ENCODE results near the gene PDGFD.
A peak's percentile ranks its signal among the peaks of the same experiment; 100 is the strongest.

Gene PDGFD

GRCh38 chr11:104164028-104164520, at the start of gene PDGFD:
Gene PDGFD, minus strand, starts transcription at chr11:104164147.
- peak in 1 of 2 donors; percentile 23 for DNase-seq (ENCODE audit: low read depth in 2 of 2)

- DNase-seq (ENCODE audit: low read depth in 2 of 2), result no peak
Observed at GRCh38 chr11:104206936-104207335, 43.0 kb upstream of the PDGFD start.

- DNase-seq (ENCODE audit: low read depth in 2 of 2), result no peak
Observed at GRCh38 chr11:104205838-104206237, 41.9 kb upstream of the PDGFD start.

- DNase-seq (ENCODE audit: low read depth in 2 of 2), result no peak
Observed at GRCh38 chr11:104200688-104201087, 36.7 kb upstream of the PDGFD start.

GRCh38 chr11:104199053-104199452, 35.1 kb upstream of the PDGFD start:
- no peak for DNase-seq (ENCODE audit: low read depth in 2 of 2)

- DNase-seq (ENCODE audit: low read depth in 2 of 2), result no peak
Observed at GRCh38 chr11:104198576-104198975, 34.6 kb upstream of the PDGFD start.

GRCh38 chr11:104191124-104191523, 27.2 kb upstream of the PDGFD start:
- DNase-seq (ENCODE audit: low read depth in 2 of 2), result no peak

DNA sequence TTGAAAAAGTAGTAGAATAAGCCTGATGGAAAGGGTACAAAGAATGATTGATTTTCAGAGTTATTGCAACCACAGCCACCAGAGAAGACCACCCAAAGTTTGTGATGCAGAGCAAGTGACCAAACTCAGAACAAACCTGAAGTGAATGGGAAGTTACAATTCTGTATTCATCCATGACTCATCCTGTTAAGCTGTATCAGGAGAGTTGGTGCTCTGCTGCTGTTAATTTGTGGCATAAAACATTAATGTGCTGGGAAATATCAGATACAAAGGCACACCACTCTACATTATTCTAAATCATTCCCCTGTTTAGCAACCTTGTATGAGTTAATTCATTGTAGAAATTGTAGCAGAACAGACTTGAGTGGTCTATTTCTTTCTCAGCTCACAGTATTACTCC, 19.6 kb upstream of the PDGFD start:
- DNase-seq (ENCODE audit: low read depth in 2 of 2), result no peak

DNA sequence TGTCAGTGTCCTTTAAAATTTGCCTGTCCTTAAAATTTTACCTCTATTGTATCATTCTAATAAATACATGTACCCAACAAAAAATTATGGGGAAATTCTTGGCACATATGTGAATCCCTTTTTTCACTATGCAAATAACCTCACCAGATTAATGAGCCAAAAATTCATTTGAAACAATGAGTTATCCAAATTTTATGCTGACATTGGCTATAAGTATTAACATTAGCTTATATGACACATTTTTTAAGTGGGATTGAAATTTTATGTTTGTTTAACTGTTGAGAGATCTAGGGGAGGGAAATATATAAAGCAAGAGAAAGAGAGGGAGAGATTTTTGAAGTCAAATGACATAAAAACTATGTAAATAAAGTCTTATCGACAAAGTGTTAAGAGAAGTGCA, 11.8 kb upstream of the PDGFD start:
- DNase-seq (ENCODE audit: low read depth in 2 of 2), result no peak

DNA sequence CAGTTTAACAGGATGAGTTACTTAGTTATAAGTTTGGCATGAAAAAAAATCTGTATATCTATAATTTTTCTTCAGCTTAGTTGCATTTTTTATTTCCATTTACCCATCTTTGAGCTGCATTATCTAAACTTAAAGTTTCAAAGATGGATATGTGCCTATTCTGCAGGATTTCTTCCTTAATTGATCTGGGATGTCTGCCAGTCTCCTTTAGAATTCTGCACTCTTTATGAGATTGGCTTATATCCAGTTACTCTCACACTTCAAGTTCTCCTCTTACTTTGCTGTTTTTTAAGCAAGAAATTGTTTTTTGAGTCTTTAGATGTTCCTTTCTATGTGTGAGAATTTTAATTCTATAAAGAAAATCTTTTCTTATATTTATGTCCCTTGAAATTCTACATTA, 5.1 kb upstream of the PDGFD start:
- DNase-seq (ENCODE audit: low read depth in 2 of 2), result no peak

DNA sequence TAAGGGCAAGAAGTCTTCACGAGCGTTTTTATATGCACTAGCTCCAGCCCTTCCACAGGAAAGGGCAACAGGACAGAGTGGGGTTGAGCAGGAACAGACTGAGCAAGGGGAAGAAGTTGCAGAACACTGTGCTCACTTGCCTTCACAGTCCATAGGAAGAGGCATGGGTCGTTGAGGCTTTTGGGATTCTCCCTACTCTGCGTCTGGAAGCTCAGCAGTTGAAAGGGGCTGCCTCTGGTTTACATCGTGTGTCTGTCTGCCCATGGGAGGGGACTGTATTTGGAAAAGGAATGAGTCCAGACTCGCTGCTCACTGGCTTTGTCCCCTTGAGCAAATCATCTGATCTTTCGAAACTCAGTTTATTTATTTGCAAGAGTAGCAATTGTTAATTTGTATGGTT, 1.1 kb upstream of the PDGFD start:
- DNase-seq (ENCODE audit: low read depth in 2 of 2), result no peak

GRCh38 chr11:104163100-104164027, 583 bp downstream of the PDGFD start:
- no peak for DNase-seq (ENCODE audit: low read depth in 2 of 2)

DNA sequence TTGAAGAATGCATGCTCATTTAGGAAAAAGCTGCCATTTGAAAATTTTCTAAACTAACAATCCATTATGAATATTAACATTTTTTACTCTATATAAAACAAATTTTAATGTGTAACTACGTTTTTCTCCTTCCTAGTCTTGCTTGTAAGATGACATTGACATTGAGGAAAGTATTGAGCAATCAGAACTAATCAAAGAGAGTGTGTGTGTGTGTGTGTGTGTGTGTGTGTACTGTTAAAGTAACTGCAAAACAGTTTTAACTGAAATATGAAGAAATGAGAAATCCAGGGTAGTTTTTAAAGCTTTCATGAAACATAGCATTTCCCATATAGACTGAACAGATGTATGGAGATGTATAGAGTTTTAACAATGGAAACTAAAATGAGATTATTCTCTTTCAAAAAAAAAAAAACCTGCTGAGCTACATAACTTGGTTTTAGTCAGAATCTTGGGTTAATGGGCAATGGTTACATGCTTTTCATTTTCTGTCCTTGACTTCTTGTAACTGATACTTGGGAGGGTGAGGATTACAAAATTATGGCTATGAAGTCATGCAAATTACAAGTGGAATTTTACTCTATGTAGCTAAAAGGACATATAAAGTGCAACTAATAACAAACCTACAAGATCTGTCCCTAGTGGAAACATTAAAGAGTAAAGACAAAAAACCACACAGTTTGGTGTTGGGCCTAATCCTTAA, 2.0 kb downstream of the PDGFD start:
- no peak for DNase-seq (ENCODE audit: low read depth in 2 of 2)

GRCh38 chr11:104159356-104159755, 4.6 kb downstream of the PDGFD start:
- DNase-seq (ENCODE audit: low read depth in 2 of 2), result no peak

DNA sequence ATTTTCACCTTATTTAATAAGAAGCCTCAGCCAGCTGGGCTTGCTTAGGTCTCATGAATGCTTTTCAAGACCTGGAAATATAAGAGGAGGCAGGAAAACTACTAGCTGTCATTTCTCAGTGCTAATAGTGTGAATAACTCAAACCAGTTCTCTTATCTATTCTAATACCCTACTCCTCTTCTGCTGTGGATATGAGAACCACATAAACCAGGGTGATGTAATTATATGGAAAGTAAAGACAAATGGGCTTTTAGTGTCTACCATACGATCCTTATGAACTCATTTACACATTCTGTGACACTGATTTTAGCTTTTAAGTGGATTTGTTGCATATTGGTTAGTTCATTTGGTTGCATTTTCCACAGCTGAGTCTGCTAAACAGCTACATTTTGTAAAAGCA, 8.6 kb downstream of the PDGFD start:
- no peak for DNase-seq (ENCODE audit: low read depth in 2 of 2)

- no peak for DNase-seq (ENCODE audit: low read depth in 2 of 2)
Observed at GRCh38 chr11:104154296-104154695, 9.7 kb downstream of the PDGFD start.

GRCh38 chr11:104152941-104153505, 10.9 kb downstream of the PDGFD start:
- no peak for DNase-seq (ENCODE audit: low read depth in 2 of 2)

GRCh38 chr11:104151404-104152204, 12.3 kb downstream of the PDGFD start:
- no peak for DNase-seq (ENCODE audit: low read depth in 2 of 2)

DNA sequence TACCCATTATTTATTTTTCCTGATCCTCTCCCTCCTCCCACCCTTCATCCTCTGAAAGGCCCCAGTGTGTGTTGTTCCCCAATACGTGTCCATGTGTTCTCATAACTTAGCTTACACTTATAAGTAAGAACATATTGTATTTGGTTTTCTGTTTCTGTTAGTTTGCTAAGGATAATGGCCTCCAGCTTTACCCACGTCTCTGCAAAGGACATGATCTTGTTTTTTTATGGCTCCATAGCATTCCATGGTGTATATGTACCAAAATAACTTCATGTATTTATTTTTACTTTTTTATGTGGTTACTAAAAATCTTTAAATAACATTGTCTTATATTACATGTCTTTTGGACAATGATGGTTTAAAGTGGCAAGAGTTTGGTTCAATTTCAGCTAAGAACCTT, 15.2 kb downstream of the PDGFD start:
- DNase-seq (ENCODE audit: low read depth in 2 of 2), result no peak

DNA sequence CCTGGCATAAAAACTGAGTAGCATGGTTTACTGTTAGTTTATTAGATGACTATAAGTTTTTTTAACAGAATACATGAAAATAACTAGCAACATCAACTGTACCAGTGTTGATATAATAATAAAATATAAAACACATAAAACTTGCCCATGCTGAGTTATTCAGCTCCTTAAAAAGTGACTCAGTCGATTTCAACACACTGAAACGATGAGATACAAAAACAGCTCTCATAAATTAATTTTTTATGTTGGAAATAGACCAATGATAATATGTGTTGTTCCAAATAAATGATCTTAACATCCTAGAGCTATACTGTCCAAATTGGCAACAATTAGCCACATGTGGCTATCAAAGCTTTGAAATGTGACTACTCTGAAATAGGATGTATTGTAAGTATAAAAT, 15.9 kb downstream of the PDGFD start:
- DNase-seq (ENCODE audit: low read depth in 2 of 2), result no peak

DNA sequence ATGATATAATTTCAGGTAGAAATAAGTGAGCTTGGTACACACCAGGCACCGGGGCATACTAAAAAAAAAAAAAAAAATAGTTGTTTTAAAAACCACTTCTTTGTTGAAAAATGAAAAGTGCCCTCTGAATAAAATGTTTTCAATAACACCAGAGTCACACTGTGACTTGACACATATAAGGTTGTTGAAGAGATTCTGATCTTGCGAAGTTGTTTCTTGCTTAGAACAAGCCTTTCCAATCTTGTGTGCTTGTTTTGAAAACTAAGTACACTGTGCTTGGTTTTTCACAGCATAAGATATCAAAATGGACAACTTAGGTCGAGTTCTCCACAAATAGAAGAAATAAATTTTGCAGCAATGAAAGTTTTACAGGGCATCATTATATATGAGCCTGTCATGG, 17.0 kb downstream of the PDGFD start:
- DNase-seq (ENCODE audit: low read depth in 2 of 2), result no peak

GRCh38 chr11:104146421-104146820, 17.5 kb downstream of the PDGFD start:
- DNase-seq (ENCODE audit: low read depth in 2 of 2), result no peak
